Measurements from ENCODE around the gene CDK8.
A peak's percentile ranks its signal among the peaks of the same experiment; 100 is the strongest.
"Not testable (repeated sequence)": the region's sequence is repeated elsewhere in the genome, so short reads cannot be mapped to it uniquely, and the experiment has no call there.

The CDK8 gene

DNA sequence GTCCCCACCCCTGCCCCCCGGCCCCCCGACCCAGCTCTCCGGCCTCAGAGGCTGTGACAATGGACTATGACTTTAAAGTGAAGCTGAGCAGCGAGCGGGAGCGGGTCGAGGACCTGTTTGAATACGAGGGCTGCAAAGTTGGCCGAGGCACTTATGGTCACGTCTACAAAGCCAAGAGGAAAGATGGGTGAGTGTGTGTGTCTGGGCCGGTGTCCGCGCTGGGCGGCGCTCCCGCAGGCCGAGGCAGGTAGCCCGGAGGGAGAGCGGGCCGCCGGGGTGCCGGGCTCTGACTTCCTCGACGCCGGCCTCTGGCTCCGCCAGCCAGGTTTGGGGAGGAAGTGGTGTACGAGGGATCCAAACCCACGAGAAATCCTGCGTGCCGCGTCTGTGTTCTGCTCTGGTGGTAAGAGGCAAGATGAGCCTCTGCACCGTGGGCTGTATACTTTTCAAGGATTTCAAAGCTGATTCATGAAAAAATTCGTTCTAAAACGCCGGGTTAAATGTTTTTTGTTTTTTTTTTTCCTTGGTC is 718 bp downstream of the CDK8 start:
- no peak for DNase-seq

DNA sequence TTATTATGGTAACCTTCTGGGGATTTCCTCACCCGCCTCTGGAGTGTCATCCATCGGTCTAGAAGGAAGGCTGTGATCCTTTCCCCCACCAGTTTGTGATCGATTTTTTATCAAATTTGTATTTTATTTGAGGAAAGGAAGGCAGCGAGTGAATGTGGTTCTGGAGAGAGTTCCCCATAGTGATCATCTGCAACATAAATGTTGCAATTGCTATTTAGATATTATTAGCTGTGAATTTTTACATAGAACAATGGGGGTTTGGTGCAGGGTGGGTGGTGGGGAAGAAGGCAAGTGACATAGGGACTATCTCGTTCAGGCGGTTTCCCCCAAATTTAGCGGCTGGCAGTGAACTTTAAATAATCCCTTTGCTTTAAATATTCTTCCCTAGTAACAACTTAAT is 1.2 kb downstream of the CDK8 start:
- no peak for DNase-seq

DNA sequence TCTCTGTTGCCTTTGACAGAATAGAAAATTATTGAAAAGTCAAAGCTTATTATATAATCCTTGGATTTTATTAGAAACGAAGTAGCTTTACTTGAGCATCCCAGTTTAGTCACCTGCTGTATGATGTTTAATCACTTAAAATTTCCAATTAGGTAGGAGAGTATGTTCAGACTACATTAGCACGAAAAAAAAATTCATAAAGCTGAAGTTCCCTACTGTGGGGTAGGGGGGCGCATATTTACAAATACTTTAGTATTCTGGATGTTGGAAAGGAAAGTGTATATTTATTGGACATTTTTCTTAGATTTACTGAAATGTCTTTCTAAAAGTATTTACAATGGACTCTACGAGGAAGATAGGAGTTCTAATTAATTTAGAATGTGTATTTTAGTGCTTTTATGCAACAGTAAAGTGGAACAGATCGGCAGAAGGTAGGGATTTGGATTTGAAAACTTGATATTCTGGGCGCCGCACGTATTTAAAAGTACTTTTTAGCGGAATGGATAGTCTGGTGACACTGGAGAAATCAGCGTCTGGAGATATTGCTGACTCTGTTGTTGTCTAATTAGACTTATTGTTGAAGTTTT is 1.9 kb downstream of the CDK8 start:
- DNase-seq = no peak

DNA sequence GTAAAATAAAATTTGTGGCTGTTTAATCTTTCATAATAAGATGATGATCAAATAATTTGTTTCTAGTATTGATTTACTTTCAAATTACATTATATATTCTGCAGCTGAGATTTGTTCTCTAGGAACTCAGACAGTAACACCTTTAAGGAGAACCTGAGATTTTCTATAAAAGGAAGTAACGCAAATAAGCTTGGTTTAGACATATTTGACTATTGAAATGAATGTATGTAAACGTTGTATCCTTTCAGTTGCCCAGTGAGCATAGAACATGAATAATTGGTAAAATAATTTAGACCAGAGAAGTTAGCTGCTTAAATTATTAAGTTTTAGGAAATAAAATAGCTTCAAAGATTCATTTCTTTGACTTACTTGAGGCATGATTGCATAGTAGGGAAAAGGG is 3.1 kb downstream of the CDK8 start:
- DNase-seq = no peak

DNA sequence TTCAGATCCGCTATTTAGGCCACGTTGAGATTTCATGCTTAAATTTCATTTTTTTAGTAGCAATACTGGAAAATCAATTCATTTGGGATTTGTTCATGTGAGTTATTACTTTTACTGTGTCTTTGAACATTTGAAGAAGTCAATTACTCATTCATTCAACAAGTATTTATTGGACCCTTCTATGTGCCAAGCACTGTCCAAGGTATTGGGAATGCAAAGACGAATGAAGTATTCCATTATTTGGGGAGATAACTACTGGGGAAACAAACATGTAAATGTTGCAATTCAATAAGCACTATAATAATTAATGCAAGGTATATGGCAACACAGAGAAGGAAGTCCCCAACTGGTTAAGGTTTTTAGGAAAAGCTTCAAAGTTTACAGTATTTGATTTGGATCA is 5.7 kb downstream of the CDK8 start:
- no peak for DNase-seq

DNA sequence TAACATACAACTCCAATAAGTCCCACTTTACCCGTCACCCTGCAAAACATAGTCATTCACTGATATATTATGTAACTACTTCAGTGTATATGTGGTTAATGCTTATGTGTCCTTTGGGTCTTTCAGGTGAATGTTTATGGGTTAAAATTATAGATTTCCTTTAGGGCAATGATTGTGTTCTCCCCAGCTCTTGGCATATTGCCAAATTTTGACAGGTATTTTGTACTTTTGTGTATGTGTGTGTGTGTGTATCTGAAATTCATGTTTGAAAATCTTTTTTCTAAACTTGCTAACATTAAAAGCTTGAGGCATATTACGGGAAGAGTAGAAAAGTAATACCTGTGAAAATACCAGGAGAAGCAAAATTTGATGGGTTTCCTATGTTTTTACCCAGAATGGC is 8.2 kb downstream of the CDK8 start:
- DNase-seq = no peak

DNA sequence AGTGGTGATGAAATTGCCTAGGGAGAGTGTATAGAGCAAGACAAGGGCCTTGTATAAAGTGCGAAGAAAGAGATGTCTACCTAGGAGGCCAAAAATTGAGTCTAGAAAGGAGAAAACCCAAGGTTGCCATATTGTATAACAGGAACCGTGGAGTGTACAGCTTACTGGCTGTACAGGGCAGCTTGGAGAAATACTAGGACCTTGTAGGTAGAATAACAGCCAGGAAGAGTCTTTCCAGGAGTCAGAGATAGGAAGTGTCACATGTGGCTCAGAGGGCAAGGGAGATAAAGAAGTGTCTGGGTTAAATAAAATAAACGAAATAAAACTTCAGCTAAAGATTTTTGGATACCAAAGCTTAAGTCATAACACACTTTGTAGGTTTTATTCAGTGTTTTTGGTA is 12.4 kb downstream of the CDK8 start:
- no peak for DNase-seq

DNA sequence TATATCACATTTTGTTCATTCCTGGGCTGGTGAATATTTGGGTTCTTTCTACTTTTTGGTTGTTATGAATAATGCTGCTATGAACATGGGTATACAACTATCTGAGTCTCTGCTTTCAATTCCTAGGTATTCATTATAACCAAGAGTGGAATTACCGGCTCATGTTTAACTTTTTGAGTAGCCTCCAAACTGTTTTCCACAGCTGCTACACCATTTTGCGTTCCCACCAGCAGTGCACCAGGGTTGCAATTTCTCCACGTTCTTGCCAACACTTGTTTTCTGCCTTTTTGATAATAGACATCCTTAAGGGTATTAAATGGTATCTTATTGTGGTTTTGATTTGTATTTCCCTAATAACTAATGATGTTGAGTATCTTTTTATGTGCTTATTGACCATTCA is 16.8 kb downstream of the CDK8 start:
- no peak for DNase-seq

DNA sequence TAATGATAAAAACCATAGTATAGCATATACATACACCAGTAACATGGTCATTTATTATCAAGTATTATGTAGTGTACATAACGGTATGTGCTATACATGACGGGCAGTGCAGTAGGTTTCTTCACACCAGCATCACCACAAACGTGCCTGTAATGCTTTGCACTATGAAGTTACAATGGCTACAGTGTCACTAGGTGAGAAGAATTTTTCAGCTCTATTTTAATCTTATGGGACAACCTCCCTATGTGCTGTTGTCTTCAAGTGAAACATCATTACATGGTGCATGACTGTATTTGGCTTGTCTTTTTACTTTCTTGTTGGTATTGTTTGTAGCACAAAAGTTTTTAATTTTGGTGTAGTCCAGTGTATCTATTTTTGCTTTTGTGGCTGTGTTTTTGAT is 18.7 kb downstream of the CDK8 start:
- no peak for DNase-seq

DNA sequence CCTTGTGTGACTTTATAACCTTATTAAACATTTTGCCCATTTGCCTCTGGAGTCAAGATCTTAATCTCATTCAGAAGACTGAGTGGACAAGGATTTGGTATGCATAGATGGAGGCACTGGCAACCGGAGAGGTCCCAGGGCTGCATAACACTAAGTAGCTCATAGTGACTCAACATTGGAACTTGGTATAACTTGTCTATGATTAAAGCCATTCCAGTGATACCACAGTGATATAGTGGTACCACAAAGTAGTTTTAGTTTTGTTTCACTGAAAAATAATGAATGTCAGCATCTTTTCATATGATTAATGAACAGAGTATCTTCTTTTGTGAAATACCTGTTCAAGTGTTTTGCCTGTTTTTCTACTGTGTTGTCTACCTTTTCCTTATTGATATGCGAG is 26.4 kb downstream of the CDK8 start:
- DNase-seq = no peak

DNA sequence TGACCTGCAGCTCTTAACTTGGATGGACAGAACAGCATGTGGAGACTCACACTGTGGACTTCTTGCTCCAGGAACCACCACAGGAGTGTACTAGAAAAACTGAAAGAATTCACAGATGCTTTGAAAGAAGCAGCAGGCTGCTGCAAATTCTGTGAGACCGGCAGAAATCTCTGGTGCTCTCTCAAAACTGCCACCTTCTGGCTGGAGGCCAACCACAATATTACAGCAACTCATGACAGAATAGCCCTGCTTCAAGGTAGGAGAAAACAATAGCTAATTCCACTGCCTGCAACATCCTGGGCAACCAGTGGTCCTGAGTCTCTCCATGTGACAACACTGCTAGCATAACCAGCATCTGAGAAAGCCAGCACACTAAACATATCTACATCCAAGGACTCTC is 26.9 kb downstream of the CDK8 start:
- DNase-seq = no peak

DNA sequence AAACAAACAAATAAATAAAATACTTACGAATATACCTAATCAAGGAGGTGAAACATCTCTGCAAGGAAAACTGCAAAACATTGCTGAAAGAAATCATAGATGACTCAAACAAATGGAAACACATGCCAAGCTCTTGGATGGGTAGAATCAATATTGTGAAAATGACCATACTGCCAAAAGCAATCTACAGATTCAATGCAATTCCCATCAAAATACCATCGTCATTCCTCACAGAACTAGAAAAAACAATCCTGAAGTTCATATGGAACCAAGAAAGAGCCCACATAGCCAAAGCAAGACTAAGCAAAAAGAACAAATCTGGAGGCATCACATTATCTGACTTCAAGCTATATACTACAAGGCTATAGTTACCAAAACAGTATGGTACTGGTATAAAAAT is 32.0 kb downstream of the CDK8 start:
- not testable (repeated sequence) for DNase-seq

DNA sequence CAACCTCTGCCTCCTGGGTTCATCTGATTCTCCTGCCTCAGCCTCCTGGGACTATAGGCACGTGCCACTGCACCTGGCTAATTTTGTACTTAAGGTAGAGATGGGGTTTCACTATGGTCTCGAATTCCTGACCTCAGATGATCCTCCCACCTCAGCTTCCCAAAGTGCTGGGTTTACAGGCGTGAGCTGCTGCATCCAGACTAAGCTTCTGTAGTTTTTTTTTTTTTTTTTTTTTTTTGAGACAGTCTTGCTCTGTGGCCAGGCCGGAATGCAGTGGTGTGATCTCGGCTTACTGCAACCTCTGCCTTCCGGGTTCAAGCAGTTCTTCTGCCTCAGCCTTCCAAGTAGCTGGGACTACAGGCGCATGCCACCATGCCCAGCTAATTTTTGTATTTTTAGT is 34.9 kb downstream of the CDK8 start:
- DNase-seq = peak; percentile 17

DNA sequence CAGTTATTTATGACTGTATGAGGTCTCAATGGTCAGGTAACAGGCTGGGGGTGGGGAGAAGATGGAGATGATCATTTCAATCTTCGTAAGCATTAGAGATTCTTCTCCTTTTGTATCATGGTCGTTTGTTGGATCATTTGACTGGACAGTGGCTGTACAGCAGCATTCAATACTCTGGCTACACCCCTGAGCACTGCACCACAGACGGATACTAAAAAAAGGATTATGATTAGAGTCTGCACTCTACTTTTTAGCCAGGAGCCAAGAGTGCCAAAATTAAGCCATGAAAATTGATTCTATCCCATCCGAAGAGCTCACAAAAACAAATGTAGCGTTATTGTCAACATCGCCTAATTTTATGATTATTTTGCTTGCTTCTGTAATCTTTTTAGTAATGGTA is 41.9 kb downstream of the CDK8 start:
- DNase-seq = no peak

DNA sequence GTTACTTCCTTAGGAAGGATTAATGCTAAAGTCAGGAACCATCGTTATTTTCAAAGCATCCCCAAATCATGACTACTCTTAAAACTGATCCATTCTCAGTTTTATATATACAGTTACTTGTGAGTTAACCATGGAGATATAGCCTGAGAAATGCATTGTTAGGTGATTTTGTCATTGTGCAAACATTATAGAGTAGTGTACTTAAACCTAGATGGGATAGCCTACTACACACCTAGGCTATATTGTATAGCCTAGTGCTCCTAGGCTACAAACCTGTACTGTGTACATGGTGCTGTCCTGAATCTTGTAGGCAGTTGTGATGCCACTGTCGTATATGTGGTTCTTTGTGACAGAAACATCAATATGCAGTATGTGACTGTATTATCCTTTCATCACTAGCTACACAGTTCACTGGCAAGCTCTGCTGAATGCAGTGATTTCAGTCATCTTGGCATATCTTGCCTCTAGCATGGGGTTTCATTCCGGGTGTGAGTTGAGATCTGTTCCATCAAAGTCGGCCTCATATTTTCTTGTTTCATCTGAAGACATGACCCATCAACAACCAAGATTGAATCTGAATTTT is 45.3 kb downstream of the CDK8 start:
- no peak for DNase-seq

DNA sequence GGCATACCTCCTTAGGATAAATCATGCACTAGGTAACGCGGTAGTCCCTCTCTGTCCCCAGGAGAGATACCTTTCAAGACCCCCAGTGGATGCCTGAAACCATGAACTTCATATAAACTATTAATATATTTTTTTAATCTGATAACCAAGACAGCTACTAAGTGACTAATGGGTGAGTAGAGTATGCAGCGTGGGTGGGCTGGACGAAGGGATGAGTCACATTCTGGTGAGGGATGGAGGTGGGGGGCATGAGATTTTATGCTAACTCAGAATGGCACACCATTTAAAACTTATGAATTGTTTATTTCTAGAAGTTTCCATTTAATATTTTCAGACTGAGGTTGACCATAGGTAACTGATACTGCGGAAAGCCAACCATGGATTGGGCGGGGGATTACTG is 46.2 kb downstream of the CDK8 start:
- DNase-seq = no peak

DNA sequence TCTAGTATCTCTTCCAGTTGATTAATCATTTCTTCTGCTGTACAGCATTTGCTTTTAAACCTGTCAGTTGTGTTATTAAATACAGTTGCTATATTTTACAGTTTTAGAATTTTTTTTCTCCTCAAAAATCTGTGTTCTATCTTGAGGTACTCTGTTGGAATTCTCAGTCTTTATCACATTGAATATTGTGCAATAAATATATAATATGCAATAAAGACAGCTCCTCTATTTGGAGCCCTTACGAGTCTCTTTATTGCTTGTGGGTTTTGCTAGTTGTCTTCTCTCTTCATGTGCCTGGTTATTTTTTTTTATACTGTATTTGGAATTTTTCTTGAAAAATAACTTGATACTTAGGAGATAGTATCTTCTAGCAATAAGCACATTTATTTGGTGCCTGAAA is 51.7 kb downstream of the CDK8 start:
- no peak for DNase-seq

DNA sequence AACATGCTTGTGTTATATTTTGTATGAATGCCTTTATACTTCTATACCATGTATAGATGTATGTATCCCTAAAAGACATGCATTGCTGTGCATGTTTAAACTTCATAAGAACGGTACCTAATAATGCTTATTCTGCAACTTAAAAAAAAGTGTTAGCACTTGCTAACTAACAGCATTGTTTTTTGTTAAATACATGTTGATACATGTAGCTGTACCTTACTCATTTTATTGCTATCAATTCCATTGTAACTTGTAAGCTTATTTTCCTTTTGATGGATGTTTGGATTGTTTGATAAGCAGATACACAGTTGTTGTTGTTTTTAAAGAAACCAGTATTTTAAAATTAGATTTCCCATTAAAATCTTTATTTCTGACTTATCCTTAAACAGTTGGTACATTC is 53.8 kb downstream of the CDK8 start:
- DNase-seq = no peak

DNA sequence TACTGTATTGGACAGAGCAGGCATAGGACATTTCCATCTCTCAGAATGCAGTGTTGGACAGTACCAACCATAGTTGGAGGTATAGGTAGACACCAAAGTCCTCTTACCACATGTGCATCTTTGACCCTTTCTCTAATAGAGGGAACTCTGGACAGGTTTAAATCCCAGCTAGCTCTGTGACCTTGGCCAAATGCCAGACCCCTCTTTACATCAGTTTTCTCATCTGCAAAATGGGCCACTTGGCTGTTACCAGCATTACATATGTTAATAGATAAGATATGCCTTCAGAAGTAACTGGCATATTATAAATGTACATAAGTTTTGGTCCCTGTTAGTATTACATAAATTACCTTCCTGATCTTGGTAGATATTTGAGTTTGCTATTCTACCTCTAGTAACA is 54.3 kb downstream of the CDK8 start:
- DNase-seq = no peak

DNA sequence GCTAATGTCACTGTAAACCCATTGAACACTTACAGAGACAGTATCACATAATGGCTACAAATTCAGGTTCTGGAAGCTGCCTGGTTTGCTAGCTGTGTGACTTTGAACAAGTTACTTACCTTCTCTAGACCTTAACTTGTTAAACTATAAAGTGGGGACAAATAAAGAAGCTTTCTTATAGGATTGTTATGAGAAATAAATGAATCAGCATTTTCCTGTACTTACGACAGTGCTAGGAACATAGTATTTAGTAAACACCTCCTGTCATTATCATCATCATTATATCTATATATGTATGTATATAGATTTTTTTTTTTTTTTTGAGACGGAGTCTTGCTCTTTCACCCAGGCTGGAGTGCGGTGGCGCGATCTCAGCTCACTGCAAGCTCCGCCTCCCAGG is 54.9 kb downstream of the CDK8 start:
- no peak for DNase-seq

DNA sequence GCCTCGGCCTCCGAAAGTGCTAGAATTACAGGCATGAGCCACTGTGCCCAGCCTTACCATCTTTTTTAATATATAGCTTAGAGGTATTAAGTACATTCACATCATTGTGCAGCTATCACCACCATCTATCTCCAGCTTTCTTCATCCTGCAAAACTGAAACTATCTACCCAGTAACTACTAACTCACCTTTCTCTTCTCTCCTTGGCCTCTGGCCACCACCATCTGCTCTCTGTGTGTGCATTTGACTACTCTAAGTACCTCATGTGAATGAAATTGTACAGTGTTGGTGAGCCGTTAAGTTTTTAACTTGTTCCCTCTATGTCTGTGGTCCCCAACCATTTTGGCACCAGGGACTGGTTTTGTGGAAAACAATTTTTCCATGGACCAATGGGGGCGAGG is 56.1 kb downstream of the CDK8 start:
- DNase-seq = no peak

DNA sequence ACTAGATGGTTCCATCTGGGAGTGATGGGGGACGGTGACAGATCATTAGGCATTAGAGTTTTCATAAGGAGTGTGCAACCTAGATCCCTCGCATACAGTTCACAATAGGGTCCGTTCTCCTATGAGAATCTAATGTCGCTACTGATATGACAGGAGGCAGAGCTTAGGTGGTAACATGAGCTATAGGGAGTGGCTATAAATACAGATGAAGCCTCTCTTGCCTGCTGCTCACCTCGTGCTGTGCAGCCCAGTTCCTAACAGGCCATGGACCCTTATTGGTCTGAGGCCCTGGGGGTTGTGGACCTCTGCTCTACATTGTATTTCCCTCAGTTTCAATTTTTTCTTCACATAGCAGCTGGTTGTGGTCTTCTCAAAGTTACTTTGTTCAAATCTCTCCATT is 56.5 kb downstream of the CDK8 start:
- DNase-seq = no peak

DNA sequence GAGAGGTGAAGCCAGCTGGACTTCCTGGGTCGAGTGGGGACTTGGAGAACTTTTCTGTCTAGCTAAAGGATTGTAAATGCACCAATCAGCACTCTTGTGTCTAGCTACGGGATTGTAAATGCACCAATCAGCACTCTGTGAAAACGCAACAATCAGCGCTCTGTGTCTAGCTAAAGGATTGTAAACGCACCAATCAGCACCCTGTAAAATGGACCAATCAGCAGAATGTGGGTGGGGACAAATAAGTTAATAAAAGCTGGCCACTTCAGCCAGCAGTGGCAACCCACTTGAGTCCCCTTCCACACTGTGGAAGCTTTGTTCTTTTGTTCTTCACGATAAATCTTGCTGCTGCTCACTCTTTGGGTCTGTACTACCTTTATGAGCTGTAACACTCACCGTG is 58.1 kb downstream of the CDK8 start:
- not testable (repeated sequence) for DNase-seq

DNA sequence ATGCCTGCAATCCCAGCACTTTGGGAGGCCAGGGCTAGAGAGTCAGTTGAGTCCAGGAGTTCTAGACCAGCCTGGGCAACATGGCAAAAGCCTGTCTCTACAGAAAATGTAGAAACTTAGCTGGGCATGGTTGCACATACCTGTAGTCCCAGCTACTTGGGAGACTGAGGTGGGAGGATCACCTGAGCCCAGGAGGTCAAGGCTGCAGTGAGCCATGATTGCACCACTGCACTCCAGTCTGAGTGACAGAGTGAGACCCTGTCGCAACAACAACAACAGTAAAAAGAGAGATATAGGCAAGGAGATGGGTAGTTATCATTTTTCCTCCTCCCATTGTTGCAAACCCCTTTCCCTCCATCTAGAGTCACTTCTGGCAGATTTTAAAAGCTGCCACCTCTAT is 62.2 kb downstream of the CDK8 start:
- DNase-seq = not testable (repeated sequence)

DNA sequence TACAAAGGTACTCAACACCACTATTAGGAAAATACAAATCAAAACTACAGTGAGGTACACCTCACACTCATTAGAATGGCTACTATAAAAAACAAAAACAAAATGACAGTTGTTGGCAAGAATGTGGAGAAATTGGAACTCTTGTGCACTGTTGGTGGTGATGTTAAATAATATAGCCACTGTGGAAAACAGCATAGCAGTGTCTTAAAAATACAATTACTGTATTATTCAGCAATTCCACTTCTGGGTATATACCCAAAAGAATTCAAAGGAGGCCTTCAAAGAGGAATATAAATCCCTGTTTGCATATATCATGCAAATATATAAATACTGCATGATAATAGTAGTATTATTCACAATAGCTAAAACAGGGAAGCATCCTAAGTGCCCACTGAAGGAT is 66.8 kb downstream of the CDK8 start:
- no peak for DNase-seq

Data from NCI-H2107 (cell line).